ENCODE data around the gene NEUROG1. TPM values are rescaled to one million over a fixed set of nuclear protein-coding genes. Genes with fewer than 3 reads are reported as not detected.

Gene NEUROG1
- total RNA-seq, 1 donor from 2014 or later, result not detected

DNA sequence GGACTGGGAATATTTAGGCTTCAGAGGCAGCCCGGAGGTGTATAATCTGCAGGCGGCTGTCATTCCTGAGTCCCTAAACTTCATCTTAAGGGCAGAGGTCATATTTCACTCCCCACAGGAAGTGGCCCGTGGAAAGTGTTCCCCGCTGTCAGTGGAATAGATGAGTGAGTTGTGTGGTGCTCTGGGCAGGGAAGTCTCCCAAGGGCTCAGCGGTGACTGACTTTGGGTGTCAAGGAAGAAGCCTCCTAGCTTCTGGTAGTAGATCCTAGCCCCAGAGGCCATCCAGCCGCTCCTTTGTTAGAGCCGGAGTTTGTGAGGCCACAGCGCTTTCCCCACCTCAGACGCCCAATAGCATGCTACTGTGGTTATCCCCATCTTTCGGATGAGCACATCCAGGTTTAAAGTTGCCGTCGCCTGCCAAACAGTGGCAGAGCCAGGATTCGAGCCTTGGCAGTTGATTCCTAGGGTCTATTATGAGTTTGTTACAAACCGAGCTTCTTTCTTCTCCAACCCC, 44.7 kb downstream of the NEUROG1 start:
- intact Hi-C loops (cut with DNase I), result no loop called here
- no peak overlapping the region for H3K27ac ChIP-seq
- H3K27me3 ChIP-seq, result peaks cover 61% of the 10 kb centered on the region
- H3K36me3 ChIP-seq, result no peaks in the 10 kb centered on the region
- ATAC-seq (no peak), DNase-seq (no peak)
- no peak overlapping the region for H3K4me3 ChIP-seq
- no peak for TF ChIP-seq CTCF (IDR thresholded peaks at IDR 0.05)
- peaks cover 33% of the 10 kb centered on the region for H3K4me1 ChIP-seq
- H3K9me3 ChIP-seq, result no peaks in the 10 kb centered on the region

GRCh38 chr5:135490245-135491037, 45.3 kb downstream of the NEUROG1 start:
- ATAC-seq (no peak), DNase-seq (no peak)
- H3K4me1 ChIP-seq, result peaks cover 33% of the 10 kb centered on the region
- intact Hi-C loops (cut with DNase I), result no loop called here
- no peak for TF ChIP-seq CTCF (IDR thresholded peaks at IDR 0.05)
- H3K27me3 ChIP-seq, result peaks cover 68% of the 10 kb centered on the region
- no peak overlapping the region for H3K4me3 ChIP-seq
- no peaks in the 10 kb centered on the region for H3K9me3 ChIP-seq
- H3K36me3 ChIP-seq, result no peaks in the 10 kb centered on the region
- no peak overlapping the region for H3K27ac ChIP-seq

DNA sequence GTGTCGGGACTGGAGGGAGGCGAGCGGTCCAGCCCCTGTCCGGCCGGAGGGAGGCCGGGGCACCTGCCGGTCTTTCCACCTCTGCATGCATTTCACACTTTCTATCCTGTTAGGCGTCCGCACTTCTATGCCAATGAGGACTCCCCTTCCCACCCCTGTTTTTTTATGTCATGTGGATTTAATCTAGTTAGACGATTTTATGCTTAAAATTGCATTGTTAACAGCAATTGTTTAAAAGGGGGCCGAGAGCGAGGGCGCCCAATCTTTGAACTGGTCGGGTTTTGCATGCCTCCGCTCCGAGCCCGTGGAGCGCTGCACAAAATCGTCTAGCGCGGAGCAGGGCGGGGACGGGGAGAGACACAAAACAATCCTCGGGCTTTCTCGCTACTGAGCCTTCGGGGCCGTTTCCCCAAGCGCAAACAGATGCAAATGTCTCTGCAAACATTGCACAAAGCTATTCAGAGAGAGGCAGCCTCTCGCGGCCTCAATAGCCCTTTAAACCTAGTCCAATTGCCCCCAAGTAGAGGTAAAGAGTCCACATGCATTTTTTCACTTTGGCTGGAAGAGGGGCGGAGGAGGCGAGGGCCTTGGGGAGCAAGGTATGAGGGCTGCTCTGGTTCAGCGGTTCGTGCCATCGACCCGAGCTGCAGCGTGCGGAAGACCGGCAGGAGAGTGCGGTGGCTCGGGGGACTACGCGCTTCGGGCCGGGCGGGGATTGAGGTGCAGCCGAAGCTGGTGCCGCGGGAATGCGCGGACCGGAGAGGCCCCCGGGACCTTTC, 46.1 kb downstream of the NEUROG1 start:
- intact Hi-C loops (cut with DNase I), result no loop called here
- no peak for ATAC-seq
- Histone ChIP-seq H3K9me3 (no peaks in the 10 kb centered on the region), H3K27me3 (peaks cover 70% of the 10 kb centered on the region), H3K4me3 (peak overlapping the region; percentile 34), H3K27ac (no peak overlapping the region), H3K36me3 (no peaks in the 10 kb centered on the region), H3K4me1 (peaks cover 33% of the 10 kb centered on the region)
- no peak for TF ChIP-seq CTCF (IDR thresholded peaks at IDR 0.05)
- no peak for DNase-seq

DNA sequence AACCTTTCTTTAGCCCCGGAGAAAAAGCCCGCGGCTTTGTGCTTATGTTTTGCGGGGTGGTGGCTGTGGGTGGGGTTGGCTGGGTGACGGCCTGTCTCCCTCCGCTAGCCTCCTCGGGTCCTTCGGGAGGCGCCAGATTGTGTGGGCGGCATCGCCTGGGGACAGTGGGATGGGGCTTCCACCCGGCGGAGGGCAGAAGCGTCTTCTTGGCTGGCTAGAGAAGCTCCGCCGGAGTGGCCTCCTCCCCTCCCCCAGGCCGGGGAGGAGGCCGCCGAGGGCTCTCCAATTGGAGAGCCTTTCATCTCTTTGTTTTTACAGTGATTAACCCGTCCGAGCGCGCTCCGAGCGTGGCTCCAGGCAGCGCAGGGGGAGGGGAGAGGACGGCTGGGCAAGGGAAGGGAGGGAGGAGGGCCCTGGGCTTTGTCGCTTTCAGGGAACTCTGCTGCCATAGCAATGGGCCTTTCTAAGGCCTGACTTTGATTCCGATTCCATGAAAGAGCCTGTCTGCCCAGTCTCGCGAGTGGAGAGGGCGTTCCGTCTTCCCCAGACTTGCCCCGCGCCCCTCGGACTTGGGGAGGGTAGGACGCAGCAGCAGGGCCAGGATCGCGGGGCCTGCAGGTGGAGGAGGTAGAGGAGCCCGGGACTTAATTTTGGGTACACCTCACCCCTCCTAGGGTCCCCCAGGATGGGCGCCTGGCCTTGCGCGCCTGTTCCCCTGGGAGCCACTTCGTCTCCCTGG, 46.9 kb downstream of the NEUROG1 start:
- no peak for DNase-seq
- no peak for TF ChIP-seq CTCF (IDR thresholded peaks at IDR 0.05)
- H3K27me3 ChIP-seq, result peaks cover 70% of the 10 kb centered on the region

DNA sequence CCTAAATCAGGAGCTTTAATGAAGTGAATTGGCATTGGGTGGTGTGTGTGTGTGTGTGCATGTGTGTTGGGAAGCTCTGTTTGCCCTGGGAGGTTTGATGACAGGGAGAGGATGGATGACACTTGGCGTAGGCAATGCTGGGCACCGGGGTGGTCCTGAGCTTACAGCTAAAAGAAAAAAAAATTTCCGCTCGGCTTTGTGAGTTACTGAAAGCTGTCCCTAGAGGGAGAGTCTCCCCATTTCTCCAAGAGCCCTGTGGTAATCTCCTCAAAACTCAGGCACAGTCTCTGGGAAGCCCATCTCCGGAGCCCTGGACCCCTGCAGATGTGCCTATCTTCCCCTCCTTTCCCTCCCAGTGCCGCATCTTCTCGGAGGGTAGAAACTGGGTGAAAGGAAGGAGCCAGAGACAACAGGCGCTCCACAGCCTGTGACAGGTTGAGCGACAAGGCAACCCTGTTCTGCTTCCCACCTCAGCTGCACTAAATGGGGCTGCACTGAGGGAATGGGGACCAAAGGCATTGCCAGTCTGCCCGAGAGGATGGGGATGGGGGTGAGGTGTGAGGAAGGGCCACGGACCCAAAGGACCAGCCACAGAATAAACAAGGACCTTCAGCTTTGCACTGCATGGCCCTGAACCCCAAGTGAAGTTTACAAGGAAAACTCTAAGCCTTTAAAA, 47.8 kb downstream of the NEUROG1 start:
- Histone ChIP-seq H3K36me3 (no peaks in the 10 kb centered on the region), H3K4me3 (no peak overlapping the region), H3K27me3 (peaks cover 70% of the 10 kb centered on the region), H3K4me1 (peaks cover 33% of the 10 kb centered on the region), H3K27ac (no peak overlapping the region), H3K9me3 (no peaks in the 10 kb centered on the region)
- intact Hi-C loops (cut with DNase I), result no loop called here
- DNase-seq (no peak), ATAC-seq (no peak)
- no peak for TF ChIP-seq CTCF (IDR thresholded peaks at IDR 0.05)

More for the DNA sequence above, 46.9 kb downstream of the NEUROG1 start:
- intact Hi-C loops (cut with DNase I), result no loop called here
- peak; percentile 5 for ATAC-seq
- Histone ChIP-seq H3K27ac (no peak overlapping the region), H3K36me3 (no peaks in the 10 kb centered on the region), H3K4me3 (peak overlapping the region; percentile 34), H3K9me3 (no peaks in the 10 kb centered on the region), H3K4me1 (peaks cover 33% of the 10 kb centered on the region)

Data from upper lobe of right lung (tissue), 1 donor.